Measurements from ENCODE around the gene SMURF2.

- no peak for TF ChIP-seq MXD4 (CRISPR knock-in tag; IDR thresholded peaks at IDR 0.05; ENCODE audit: borderline replicate concordance)
- no peak for TF ChIP-seq CTCF (IDR thresholded peaks at IDR 0.05)
- no peak for TF ChIP-seq ATF3 (CRISPR knock-in tag; conservative IDR thresholded peaks at IDR 0.05)
- no peak for TF ChIP-seq MYBL2 (CRISPR knock-in tag; IDR thresholded peaks at IDR 0.05)
- no peak for TF ChIP-seq FOXP4 (CRISPR knock-in tag; IDR thresholded peaks at IDR 0.05)
- TF ChIP-seq USF2 (CRISPR knock-in tag; IDR thresholded peaks at IDR 0.05), result no peak
Observed at GRCh38 chr17:64617125-64617780, 44.9 kb downstream of the SMURF2 start.

All from WTC11 (cell line).